ENCODE measurements around the gene ACTR10. TPM values are rescaled to one million over a fixed set of nuclear protein-coding genes. Genes with fewer than 3 reads are reported as not detected.

ACTR10 gene
- total and polyA plus RNA-seq, 12 donors: 49.0 to 167 (median 82.5) TPM

DNA sequence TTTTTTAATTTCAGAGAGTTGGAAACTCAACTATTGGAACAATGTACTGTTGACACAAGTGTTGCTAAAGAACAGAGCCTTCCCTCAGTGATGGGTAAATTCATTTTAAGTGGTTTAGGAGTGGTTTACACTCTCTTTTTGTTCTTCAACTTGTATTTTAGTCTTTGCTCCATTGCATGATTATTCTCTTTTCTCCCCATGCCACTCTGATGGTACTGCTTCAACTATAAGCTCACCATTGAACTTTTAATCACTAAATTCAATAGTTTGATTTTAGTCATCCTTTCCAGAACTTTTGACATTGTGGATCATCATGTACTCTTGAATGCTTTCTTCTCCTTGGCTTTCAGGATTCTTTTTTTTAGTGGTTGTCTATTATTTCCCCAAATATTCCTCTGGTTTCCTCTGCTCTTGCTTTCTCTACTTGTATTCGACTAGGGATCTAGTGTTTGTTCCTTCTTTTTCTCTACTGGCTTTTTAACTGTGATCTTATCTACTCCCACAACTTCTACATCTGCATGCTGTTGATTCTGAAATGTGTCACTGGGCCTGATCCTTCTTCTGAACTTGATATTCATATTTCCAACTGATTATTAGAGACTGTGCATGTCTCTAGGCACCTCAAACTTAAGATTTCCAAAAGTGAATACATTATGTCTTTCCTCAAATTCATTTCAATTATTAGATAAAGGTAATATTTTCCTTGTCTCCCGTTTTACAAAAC is 15.4 kb downstream of the ACTR10 start:
- no peaks in the 10 kb centered on the region for H3K4me1 ChIP-seq (replicated peaks in 1 of 2)
- no peak for DNase-seq
- no peaks in the 10 kb centered on the region for H3K9me3 ChIP-seq (replicated peaks in 1 of 3)
- intact Hi-C loops (cut with DNase I): no loop called here
- no peak overlapping the region for H3K4me3 ChIP-seq
- H3K27ac ChIP-seq: no peak overlapping the region
- TF ChIP-seq POLR2A (IDR thresholded peaks at IDR 0.05): no peak
- TF ChIP-seq, protein P1, sequence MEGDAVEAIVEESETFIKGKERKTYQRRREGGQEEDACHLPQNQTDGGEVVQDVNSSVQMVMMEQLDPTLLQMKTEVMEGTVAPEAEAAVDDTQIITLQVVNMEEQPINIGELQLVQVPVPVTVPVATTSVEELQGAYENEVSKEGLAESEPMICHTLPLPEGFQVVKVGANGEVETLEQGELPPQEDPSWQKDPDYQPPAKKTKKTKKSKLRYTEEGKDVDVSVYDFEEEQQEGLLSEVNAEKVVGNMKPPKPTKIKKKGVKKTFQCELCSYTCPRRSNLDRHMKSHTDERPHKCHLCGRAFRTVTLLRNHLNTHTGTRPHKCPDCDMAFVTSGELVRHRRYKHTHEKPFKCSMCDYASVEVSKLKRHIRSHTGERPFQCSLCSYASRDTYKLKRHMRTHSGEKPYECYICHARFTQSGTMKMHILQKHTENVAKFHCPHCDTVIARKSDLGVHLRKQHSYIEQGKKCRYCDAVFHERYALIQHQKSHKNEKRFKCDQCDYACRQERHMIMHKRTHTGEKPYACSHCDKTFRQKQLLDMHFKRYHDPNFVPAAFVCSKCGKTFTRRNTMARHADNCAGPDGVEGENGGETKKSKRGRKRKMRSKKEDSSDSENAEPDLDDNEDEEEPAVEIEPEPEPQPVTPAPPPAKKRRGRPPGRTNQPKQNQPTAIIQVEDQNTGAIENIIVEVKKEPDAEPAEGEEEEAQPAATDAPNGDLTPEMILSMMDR (IDR thresholded peaks at IDR 0.05): no peak
- no peaks in the 10 kb centered on the region for H3K27me3 ChIP-seq
- WGBS, 4 donors: 72 to 90% (median 88%) methylated on average over 2 of the region's 2 CpGs
- peaks cover 0 to 55% of the 10 kb centered on the region in 2 donors for H3K36me3 ChIP-seq (replicated peaks in 1 of 2)

DNA sequence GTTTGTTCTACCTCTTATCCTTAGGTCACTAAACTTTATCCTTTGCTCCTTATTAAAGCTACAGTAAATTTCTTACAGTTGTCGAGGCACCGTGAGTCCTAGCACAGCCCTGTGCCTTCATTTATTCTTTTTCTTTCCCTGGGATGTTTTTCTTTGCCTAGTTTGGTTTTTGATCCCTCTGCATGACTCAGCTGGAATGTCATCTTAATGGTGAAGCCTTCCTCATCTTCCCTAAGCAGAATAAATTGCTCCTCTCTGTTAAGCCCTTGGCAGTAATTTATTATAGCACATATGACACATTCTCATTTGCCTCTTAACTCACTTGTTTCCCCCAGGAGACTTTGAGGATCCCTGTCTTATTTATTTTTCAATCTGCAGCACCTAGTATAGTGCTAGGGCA is 16.6 kb downstream of the ACTR10 start:
- no peak overlapping the region for H3K27ac ChIP-seq
- DNase-seq: no peak
- intact Hi-C loops (cut with DNase I): no loop called here
- WGBS, 4 donors: 75 to 87% (median 83%) methylated on average over 2 of the region's 2 CpGs
- no peaks in the 10 kb centered on the region for H3K4me1 ChIP-seq (replicated peaks in 1 of 2)
- H3K9me3 ChIP-seq (replicated peaks in 1 of 3): no peaks in the 10 kb centered on the region
- H3K36me3 ChIP-seq (replicated peaks in 1 of 2): peaks cover 0 to 61% of the 10 kb centered on the region in 2 donors
- no peak overlapping the region for H3K4me3 ChIP-seq
- no peaks in the 10 kb centered on the region for H3K27me3 ChIP-seq
- TF ChIP-seq POLR2A (IDR thresholded peaks at IDR 0.05): no peak
- TF ChIP-seq, protein P1 (IDR thresholded peaks at IDR 0.05): no peak

DNA sequence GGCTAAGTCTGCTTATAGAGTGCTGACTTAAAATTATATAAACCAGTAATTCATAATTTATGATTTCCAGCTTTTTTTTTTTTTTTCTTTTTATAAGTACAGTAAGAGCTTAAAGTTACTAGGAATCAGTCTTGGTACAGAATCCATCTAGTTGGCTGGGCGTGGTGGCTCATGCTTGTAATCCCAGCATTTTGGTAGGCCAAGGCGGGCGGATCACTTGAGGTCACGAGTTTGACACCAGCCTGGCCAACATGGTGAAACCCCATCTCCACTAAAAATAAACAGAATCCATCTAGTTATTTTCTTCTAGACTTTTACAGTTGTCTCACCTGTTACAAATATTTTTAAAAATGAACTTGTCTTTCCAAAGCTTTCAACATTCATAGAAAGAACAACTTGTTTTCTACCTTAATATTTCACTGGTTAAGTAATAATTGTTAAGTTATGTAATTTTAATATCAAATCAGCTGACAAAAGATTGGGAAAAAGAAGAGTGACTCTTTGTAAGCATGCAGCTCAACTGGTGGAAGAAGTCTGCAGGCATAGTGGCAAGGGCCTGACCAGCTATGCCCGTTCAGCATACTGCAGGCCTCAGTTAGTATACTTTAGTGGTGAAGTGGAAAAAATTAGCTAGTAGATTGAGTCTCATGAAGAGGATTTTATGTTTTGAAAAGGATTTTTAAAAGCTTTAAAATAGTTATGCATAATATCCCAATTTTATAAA is 27.3 kb downstream of the ACTR10 start:
- no peak for DNase-seq
- H3K27me3 ChIP-seq: no peaks in the 10 kb centered on the region
- TF ChIP-seq POLR2A (IDR thresholded peaks at IDR 0.05): no peak
- TF ChIP-seq, protein P1 (IDR thresholded peaks at IDR 0.05): no peak
- H3K27ac ChIP-seq: no peak overlapping the region
- peaks cover 0 to 49% of the 10 kb centered on the region in 2 donors for H3K36me3 ChIP-seq (replicated peaks in 1 of 2)
- no peaks in the 10 kb centered on the region for H3K9me3 ChIP-seq (replicated peaks in 1 of 3)
- no peak overlapping the region for H3K4me3 ChIP-seq
- intact Hi-C loops (cut with DNase I): no loop called here
- no peaks in the 10 kb centered on the region for H3K4me1 ChIP-seq (replicated peaks in 1 of 2)
- WGBS, 4 donors: 88 to 99% (median 97%) methylated on average over 5 of the region's 5 CpGs
